SK-N-MC (cell line): Measurements from ENCODE around the gene DCTN2.
"Not testable (repeated sequence)": the region's sequence is repeated elsewhere in the genome, so short reads cannot be mapped to it uniquely, and the experiment has no call there.

ENCODE experiments used
- DNase-seq: peaks from one replicate; pipeline ENCODE4 v3.0.0-alpha.2; 2011; ENCODE audit warnings: low read depth, low spot score
- H3K27ac ChIP-seq: fragments of 200-600 bp; sonication (generic); 2 replicates; pipeline ENCODE4 v1.5.1; 2016; ENCODE audit warnings: mixed run types
- H3K36me3 ChIP-seq: fragments of 200-600 bp; sonication (generic); 2 replicates; pipeline ENCODE4 v1.6.1; 2017; ENCODE audit warnings: antibody characterized with exemption, low read length, mixed read lengths; ENCODE audit not compliant: insufficient read depth
- H3K4me3 ChIP-seq: fragments of 200-600 bp; sonication (generic); 2 replicates; pipeline ENCODE4 v1.5.1; 2016
- H3K9ac ChIP-seq: fragments of 200-600 bp; sonication (generic); 2 replicates; pipeline ENCODE4 v1.8.0; 2017; ENCODE audit warnings: mixed run types, mixed read lengths; ENCODE audit not compliant: insufficient read length
- H3K9me3 ChIP-seq: fragments of 200-600 bp; sonication (generic); 2 replicates; pipeline ENCODE4 v1.6.1; 2017; ENCODE audit warnings: low read depth, mild to moderate bottlenecking, antibody characterized with exemption, low read length, moderate library complexity, mixed read lengths
- EZH2 ChIP-seq: fragments of 200-600 bp; sonication (generic); IDR thresholded peaks from one replicate; pipeline ENCODE4 v1.6.1; 2017; ENCODE audit warnings: antibody characterized with exemption
- FOXP2 ChIP-seq: optimal IDR thresholded peaks from 2 replicates; pipeline ENCODE3; 2011; ENCODE audit warnings: mild to moderate bottlenecking, moderate library complexity; ENCODE audit not compliant: insufficient read depth; ENCODE audit errors: extremely low read length, control extremely low read depth
- POLR2AphosphoS5 ChIP-seq: IDR thresholded peaks from 2 replicates; pipeline ENCODE4 v1.6.1; 2012; ENCODE audit warnings: mild to moderate bottlenecking, low read depth, low read length, borderline replicate concordance

DCTN2 gene

DNA sequence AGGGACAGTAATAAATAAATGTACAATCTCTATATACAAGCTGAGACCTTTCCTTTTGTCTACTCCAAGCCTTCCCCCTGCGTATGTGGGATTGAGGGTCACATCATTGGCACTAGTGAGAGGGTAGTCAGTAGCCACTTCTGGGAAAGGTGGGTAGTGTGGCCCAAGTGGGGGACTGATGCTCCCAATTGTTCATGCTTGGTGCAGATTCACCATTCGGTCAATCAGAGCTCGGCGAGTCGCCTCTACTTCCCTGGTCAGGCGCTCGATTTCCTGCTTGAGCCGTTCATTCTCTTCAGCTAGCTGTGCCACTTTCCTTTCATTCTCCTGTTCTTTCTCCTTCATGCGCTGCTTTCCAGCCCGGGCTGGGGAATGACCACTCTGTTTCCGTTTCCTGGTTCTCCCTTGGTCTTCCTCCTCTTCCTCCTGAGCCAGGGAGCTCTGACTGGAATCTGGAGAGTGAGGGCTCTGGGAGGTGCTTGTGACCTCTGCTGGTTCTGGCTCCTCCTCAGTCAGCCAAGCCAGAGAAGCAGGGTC is 30.3 kb downstream of the DCTN2 start:
- DNase-seq, result no peak
- no peak overlapping the region for H3K9ac ChIP-seq
- H3K27ac ChIP-seq, result peak overlapping the region; percentile 93
- peaks cover 84% of the 10 kb centered on the region for H3K36me3 ChIP-seq
- no peaks in the 10 kb centered on the region for H3K9me3 ChIP-seq
- TF ChIP-seq FOXP2 (no peak), EZH2 (no peak), POLR2AphosphoS5 (no peak)
- H3K4me3 ChIP-seq, result no peak overlapping the region

DNA sequence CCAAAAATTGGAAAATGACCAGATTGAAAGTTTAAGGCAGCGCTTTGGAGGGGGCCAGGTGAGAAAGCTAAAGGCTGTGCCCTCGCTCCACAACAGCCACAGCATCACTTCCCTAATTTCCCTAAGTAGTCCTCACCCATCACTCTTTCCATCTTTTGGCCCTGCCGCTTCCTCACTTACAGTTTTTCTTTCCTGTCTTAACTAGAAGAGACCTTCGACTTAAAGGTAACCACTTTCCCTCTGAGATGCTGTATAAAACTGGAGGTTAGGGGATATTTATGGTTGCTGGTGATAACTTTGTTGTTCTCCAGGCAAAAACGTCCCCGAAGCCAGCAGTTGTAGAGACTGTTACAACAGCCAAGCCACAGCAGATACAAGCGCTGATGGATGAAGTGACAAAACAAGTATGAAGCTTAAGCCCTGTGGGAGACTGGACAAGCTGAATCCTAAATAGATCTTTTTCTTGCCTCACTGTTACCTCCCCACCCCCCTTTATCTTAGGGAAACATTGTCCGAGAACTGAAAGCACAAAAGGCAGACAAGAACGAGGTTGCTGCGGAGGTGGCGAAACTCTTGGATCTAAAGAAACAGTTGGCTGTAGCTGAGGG is 31.0 kb downstream of the DCTN2 start:
- Histone ChIP-seq H3K4me3 (no peak overlapping the region), H3K27ac (peak overlapping the region; percentile 93), H3K9ac (no peak overlapping the region), H3K9me3 (no peaks in the 10 kb centered on the region), H3K36me3 (peaks cover 91% of the 10 kb centered on the region)
- TF ChIP-seq EZH2 (no peak), POLR2AphosphoS5 (no peak), FOXP2 (no peak)
- no peak for DNase-seq

DNA sequence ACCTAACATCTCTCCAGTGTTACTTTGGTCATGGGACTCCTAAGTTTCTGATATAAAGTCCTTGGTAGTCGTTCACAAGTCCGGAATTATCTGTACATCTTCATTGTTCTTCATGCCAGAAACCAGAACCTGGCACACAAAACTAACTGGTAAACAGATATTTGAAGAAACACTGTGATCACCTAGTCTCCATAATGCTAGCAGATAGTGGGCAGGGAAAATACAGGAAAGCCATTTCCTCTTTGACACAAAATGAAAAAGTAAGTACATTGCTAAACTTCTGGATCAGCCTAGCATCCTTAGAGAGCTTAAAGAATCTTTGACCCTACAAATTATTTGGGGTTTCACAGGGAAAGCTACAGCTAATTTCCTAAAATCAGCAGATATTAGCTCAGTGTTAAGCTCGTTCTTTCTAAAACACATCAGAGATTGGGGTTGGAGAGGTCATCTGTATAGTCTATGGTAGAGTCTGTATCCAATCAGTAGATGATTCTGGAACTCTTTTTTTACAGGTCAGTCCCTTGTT is 31.5 kb downstream of the DCTN2 start:
- no peak for TF ChIP-seq FOXP2
- TF ChIP-seq POLR2AphosphoS5, result no peak; the same call in 1 of the 2 replicates
- TF ChIP-seq EZH2, result no peak
- Histone ChIP-seq H3K4me3 (no peak overlapping the region), H3K36me3 (peaks cover 95% of the 10 kb centered on the region), H3K9me3 (no peaks in the 10 kb centered on the region), H3K9ac (no peak overlapping the region), H3K27ac (peak overlapping the region; percentile 93)
- DNase-seq, result no peak

DNA sequence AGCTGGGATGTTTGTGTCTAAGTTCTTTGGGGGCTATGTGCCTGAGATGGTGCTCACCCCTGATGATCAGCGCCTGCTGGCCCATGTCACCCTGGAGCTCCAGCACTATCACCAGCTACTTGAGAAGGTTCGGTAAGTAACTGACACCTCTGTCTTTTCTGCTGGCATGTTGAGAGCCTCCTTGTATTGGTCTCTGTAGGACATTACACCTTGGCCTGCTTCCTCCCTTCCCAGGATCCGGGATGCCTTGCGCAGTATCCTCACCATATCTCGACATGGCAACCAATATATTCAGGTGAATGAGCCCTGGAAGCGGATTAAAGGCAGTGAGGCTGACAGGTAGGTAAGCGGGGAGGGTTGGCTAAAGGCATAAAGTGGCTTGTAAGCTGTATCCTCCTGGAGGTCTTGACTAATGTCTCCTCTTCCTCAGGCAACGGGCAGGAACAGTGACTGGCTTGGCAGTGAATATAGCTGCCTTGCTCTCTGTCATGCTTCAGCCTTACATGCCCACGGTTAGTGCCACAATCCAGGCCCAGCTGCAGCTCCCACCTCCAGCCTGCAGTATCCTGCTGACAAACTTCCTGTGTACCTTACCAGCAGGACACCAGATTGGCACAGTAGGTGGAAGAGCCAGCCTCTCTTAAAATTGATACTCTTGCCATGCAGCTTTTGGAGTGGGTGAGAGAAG is 32.1 kb downstream of the DCTN2 start:
- Histone ChIP-seq H3K9me3 (no peaks in the 10 kb centered on the region), H3K27ac (peak overlapping the region; percentile 93), H3K36me3 (peaks cover 99% of the 10 kb centered on the region), H3K4me3 (no peak overlapping the region), H3K9ac (no peak overlapping the region)
- DNase-seq, result no peak
- no peak for TF ChIP-seq FOXP2

DNA sequence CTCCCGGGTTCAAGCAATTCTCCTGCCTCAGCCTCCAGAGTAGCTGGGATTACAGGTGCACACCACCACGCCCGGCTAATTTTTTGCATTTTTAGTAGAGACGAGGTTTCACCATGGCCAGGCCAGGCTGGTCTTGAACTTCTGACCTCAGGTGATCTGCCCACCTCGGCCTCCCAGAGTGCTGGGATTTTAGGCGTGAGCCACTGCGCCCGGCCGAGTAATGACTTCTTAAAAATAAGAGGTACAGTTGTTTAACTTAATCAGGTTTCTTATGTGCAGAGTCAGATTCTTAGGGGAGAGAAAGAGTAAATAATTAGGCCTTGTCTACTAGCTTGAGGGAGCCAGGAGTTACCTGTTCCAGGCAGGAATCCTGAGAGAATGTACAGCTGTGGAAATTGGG is 32.7 kb downstream of the DCTN2 start:
- H3K36me3 ChIP-seq, result peaks cover 99% of the 10 kb centered on the region
- H3K4me3 ChIP-seq, DNase-seq, H3K9ac ChIP-seq, H3K9me3 ChIP-seq: not testable (repeated sequence)
- H3K27ac ChIP-seq, result peak overlapping the region; percentile 93; the same call in 1 of the 2 replicates

DNA sequence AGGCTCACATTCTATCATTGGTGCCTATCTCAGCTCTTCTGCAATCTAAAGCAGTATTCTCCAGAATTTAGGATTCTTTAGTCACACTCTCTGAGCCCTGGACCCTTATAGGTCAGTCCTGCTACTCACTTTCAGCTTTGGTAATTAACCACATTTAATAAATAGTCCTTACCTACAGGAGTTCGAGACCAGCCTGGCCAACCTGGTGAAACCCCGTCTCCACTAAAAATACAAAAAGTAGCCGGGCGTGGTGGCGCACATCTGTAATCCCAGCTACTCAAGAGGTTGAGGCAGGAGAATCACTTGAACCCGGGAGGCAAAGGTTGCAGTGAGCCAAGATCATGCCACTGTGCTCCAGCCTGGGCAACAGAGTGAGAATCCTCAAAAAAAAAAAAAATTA is 33.3 kb downstream of the DCTN2 start:
- Histone ChIP-seq H3K36me3 (peaks cover 98% of the 10 kb centered on the region), H3K27ac (0 out of 2 replicates have a peak overlapping the region, but pooled peaks have one; percentile 25)
- not testable (repeated sequence) for DNase-seq, H3K4me3 ChIP-seq, H3K9ac ChIP-seq, H3K9me3 ChIP-seq

DNA sequence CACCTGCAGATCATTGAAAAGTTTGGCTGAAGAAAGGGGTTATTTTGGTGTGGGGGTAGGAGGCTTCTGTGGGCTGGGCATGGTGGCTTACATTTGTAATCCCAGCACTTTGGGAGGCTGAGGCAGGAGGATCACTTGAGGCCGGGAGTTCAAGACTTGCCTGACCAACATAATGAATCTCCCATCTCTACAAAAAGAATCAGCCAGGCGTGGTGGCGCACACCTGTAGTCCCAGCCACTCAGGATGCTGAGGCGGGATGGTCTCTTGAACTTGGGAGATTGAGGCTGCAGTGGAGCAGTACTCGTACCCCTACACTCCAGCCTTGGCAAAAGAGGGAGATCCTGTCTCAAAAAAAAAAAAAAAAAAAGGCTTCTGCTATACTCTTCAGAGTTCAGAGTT is 33.7 kb downstream of the DCTN2 start:
- peaks cover 96% of the 10 kb centered on the region for H3K36me3 ChIP-seq
- DNase-seq, result no peak
- H3K9me3 ChIP-seq, result no peaks in the 10 kb centered on the region
- 0 out of 2 replicates have a peak overlapping the region, but pooled peaks have one; percentile 25 for H3K27ac ChIP-seq
- no peak overlapping the region for H3K4me3 ChIP-seq
- TF ChIP-seq POLR2AphosphoS5, result no peak
- TF ChIP-seq EZH2, result no peak
- TF ChIP-seq FOXP2, result no peak
- H3K9ac ChIP-seq, result no peak overlapping the region

DNA sequence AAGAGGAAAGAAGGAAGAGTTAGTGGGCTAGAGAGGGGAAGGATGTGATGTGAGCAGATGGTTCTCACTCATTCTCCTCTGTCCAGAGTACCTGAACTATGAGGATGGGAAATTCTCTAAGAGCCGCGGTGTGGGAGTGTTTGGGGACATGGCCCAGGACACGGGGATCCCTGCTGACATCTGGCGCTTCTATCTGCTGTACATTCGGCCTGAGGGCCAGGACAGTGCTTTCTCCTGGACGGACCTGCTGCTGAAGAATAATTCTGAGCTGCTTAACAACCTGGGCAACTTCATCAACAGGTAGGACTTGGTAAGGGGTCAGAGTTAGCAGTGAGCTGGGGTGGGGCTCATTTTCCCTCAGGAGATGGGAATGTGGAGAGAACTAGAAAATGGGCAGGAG is 34.3 kb downstream of the DCTN2 start:
- H3K36me3 ChIP-seq, result peaks cover 90% of the 10 kb centered on the region
- H3K27ac ChIP-seq, result no peak overlapping the region
- no peak overlapping the region for H3K4me3 ChIP-seq
- no peak overlapping the region for H3K9ac ChIP-seq
- no peak for DNase-seq
- H3K9me3 ChIP-seq, result no peaks in the 10 kb centered on the region
- no peak for TF ChIP-seq FOXP2
- TF ChIP-seq POLR2AphosphoS5, result no peak
- no peak for TF ChIP-seq EZH2
